ENCODE measurements around the gene LTA. TPM values are rescaled to one million over a fixed set of nuclear protein-coding genes. Genes with fewer than 3 reads are reported as not detected.
"Not testable (repeated sequence)": the region's sequence is repeated elsewhere in the genome, so short reads cannot be mapped to it uniquely, and the experiment has no call there.

The LTA gene
- total RNA-seq, 2 experiments from 2014 or later = 21.8 to 70.0 TPM

GRCh38 chr6:31546958-31547726 lies 24.9 kb upstream of the LTA start, which contains the start of gene NFKBIL1:
NFKBIL1 (plus strand) TSS chr6:31547608; CDS start chr6:31547695, 87 bp downstream.
- CTCF ChIA-PET = interaction anchor here (1.0 to 16.9 kb wide), 10 partner anchors 22 to 289 kb away, joined by 3 to 952 read pairs (median 5); partner anchors contain the start of genes BAG6, LST1, LTA and LTB
- DNase-seq (peak; percentile 96), ATAC-seq (peak; percentile 90)
- H3K4me1 Mint-ChIP-seq = peaks cover 56% of the 10 kb centered on the region
- no peaks in the 10 kb centered on the region for H3K27me3 Mint-ChIP-seq
- peak within 1 kb of the TSS; percentile 88 for H3K27ac Mint-ChIP-seq
- H3K9me3 Mint-ChIP-seq (ENCODE audit: low read depth) = no peaks in the 10 kb centered on the region
- peaks cover 13% of the 10 kb centered on the region for H3K36me3 Mint-ChIP-seq
- H3K4me3 Mint-ChIP-seq = peak within 1 kb of the TSS; percentile 83

- peak overlapping the region; percentile 83 for H3K4me3 Mint-ChIP-seq
- peak overlapping the region; percentile 88 for H3K27ac Mint-ChIP-seq
- no peak for ATAC-seq
- peaks cover 55% of the 10 kb centered on the region for H3K4me1 Mint-ChIP-seq
- CTCF ChIA-PET = interaction anchor here (1.2 to 16.9 kb wide), 10 partner anchors 21 to 191 kb away, joined by 3 to 952 read pairs (median 5); partner anchors contain the start of genes BAG6, LST1, LTA and LTB
- no peak for DNase-seq
- H3K27me3 Mint-ChIP-seq = no peaks in the 10 kb centered on the region
- H3K36me3 Mint-ChIP-seq = peaks cover 14% of the 10 kb centered on the region
- H3K9me3 Mint-ChIP-seq (ENCODE audit: low read depth) = no peaks in the 10 kb centered on the region
Measured at GRCh38 chr6:31547727-31548543, 24.2 kb upstream of the LTA start.

GRCh38 chr6:31548544-31548873 lies 23.6 kb upstream of the LTA start:
- CTCF ChIA-PET = interaction anchor here (1.2 to 16.9 kb wide), 8 partner anchors 20 to 190 kb away, joined by 3 to 952 read pairs (median 4); partner anchors contain the start of genes LST1, LTA, LTB and NCR3
- peaks cover 16% of the 10 kb centered on the region for H3K36me3 Mint-ChIP-seq
- DNase-seq (no peak), ATAC-seq (no peak)
- H3K9me3 Mint-ChIP-seq (ENCODE audit: low read depth) = no peaks in the 10 kb centered on the region
- peaks cover 49% of the 10 kb centered on the region for H3K4me1 Mint-ChIP-seq
- H3K4me3 Mint-ChIP-seq = peak overlapping the region; percentile 83
- no peaks in the 10 kb centered on the region for H3K27me3 Mint-ChIP-seq
- H3K27ac Mint-ChIP-seq = peak overlapping the region; percentile 88

- H3K27me3 Mint-ChIP-seq; ATAC-seq; H3K4me3 Mint-ChIP-seq; H3K27ac Mint-ChIP-seq; H3K9me3 Mint-ChIP-seq (ENCODE audit: low read depth): not testable (repeated sequence)
- peaks cover 51% of the 10 kb centered on the region for H3K4me1 Mint-ChIP-seq
- H3K36me3 Mint-ChIP-seq = peaks cover 19% of the 10 kb centered on the region
- CTCF ChIA-PET = interaction anchor here (0.7 to 16.9 kb wide), 17 partner anchors 10 to 313 kb away, joined by 3 to 952 read pairs (median 6); partner anchors contain the start of genes DDX39B, LST1, LTA and LTB
- DNase-seq = peak; percentile 75
Measured at GRCh38 chr6:31551371-31551770, 20.7 kb upstream of the LTA start.

GRCh38 chr6:31556307-31556706 lies 15.8 kb upstream of the LTA start:
- Mint-ChIP-seq H3K27me3 (peaks cover 4% of the 10 kb centered on the region), H3K27ac (no peak overlapping the region), H3K36me3 (peaks cover 30% of the 10 kb centered on the region), H3K4me3 (no peak overlapping the region), H3K9me3 (ENCODE audit: low read depth) (no peaks in the 10 kb centered on the region), H3K4me1 (peaks cover 58% of the 10 kb centered on the region)
- ATAC-seq (no peak), DNase-seq (no peak)
- CTCF ChIA-PET = interaction anchor here (1.0 to 12.1 kb wide), 4 partner anchors 14 to 64 kb away, joined by 4 to 189 read pairs (median 66); partner anchors contain the start of genes LST1, LTB, NCR3 and TNF

- H3K9me3 Mint-ChIP-seq (ENCODE audit: low read depth) = no peaks in the 10 kb centered on the region
- H3K27me3 Mint-ChIP-seq = peaks cover 13% of the 10 kb centered on the region
- peaks cover 60% of the 10 kb centered on the region for H3K4me1 Mint-ChIP-seq
Measured at GRCh38 chr6:31557443-31558317, 14.4 kb upstream of the LTA start.

GRCh38 chr6:31558318-31558625 lies 13.8 kb upstream of the LTA start:
- CTCF ChIA-PET = interaction anchor here (1.0 to 12.1 kb wide), 5 partner anchors 9 to 37 kb away, joined by 3 to 189 read pairs (median 21); partner anchors contain the start of genes LST1, LTA, LTB and NCR3

More at GRCh38 chr6:31557443-31558317, 14.4 kb upstream of the LTA start:
- Mint-ChIP-seq H3K36me3 (peaks cover 29% of the 10 kb centered on the region), H3K27ac (no peak overlapping the region), H3K4me3 (no peak overlapping the region)
- CTCF ChIA-PET = interaction anchor here (3.0 to 12.1 kb wide), 3 partner anchors 11 to 38 kb away, joined by 16 to 189 read pairs (median 128); partner anchors contain the start of genes LST1, LTB, NCR3 and TNF
- no peak for DNase-seq
- ATAC-seq = no peak

GRCh38 chr6:31558631-31559500 lies 13.2 kb upstream of the LTA start:
- Mint-ChIP-seq H3K9me3 (ENCODE audit: low read depth) (no peaks in the 10 kb centered on the region), H3K36me3 (peaks cover 35% of the 10 kb centered on the region), H3K27me3 (peaks cover 24% of the 10 kb centered on the region), H3K4me1 (peaks cover 62% of the 10 kb centered on the region), H3K4me3 (peak overlapping the region; percentile 53), H3K27ac (peak overlapping the region; percentile 82)
- CTCF ChIA-PET = interaction anchor here (1.0 to 12.1 kb wide), 5 partner anchors 9 to 37 kb away, joined by 3 to 189 read pairs (median 21); partner anchors contain the start of genes LST1, LTA, LTB and NCR3
- peak; percentile 56 for ATAC-seq
- DNase-seq = peak; percentile 80

More at GRCh38 chr6:31558318-31558625, 13.8 kb upstream of the LTA start:
- Mint-ChIP-seq H3K4me1 (peaks cover 60% of the 10 kb centered on the region), H3K4me3 (peak overlapping the region; percentile 53), H3K27ac (no peak overlapping the region), H3K36me3 (peaks cover 32% of the 10 kb centered on the region), H3K27me3 (peaks cover 18% of the 10 kb centered on the region), H3K9me3 (ENCODE audit: low read depth) (no peaks in the 10 kb centered on the region)
- no peak for DNase-seq
- ATAC-seq = no peak

GRCh38 chr6:31559606-31559957 lies 12.5 kb upstream of the LTA start:
- CTCF ChIA-PET = interaction anchor here (3.0 to 12.1 kb wide), 5 partner anchors 9 to 36 kb away, joined by 16 to 189 read pairs (median 34); partner anchors contain the start of genes LST1, LTA, LTB and NCR3
- peak overlapping the region; percentile 26 for H3K4me3 Mint-ChIP-seq
- peaks cover 35% of the 10 kb centered on the region for H3K36me3 Mint-ChIP-seq
- no peaks in the 10 kb centered on the region for H3K9me3 Mint-ChIP-seq (ENCODE audit: low read depth)
- H3K27ac Mint-ChIP-seq = peak overlapping the region; percentile 82
- peaks cover 27% of the 10 kb centered on the region for H3K27me3 Mint-ChIP-seq
- DNase-seq = no peak
- peaks cover 63% of the 10 kb centered on the region for H3K4me1 Mint-ChIP-seq
- peak; percentile 52 for ATAC-seq

- ATAC-seq = peak; percentile 77
- CTCF ChIA-PET = interaction anchor here (3.0 to 12.1 kb wide), 5 partner anchors 8 to 35 kb away, joined by 16 to 189 read pairs (median 34); partner anchors contain the start of genes LST1, LTA, LTB and NCR3
- H3K4me3 Mint-ChIP-seq = peak overlapping the region; percentile 26
- H3K27ac Mint-ChIP-seq = peak overlapping the region; percentile 82
- DNase-seq = peak; percentile 79
- peaks cover 33% of the 10 kb centered on the region for H3K27me3 Mint-ChIP-seq
- H3K36me3 Mint-ChIP-seq = peaks cover 37% of the 10 kb centered on the region
- no peaks in the 10 kb centered on the region for H3K9me3 Mint-ChIP-seq (ENCODE audit: low read depth)
- H3K4me1 Mint-ChIP-seq = peaks cover 61% of the 10 kb centered on the region
Measured at GRCh38 chr6:31559958-31560696, 12.0 kb upstream of the LTA start.

- peak overlapping the region; percentile 82 for H3K27ac Mint-ChIP-seq
Measured at GRCh38 chr6:31560697-31561058, 11.4 kb upstream of the LTA start.

More at GRCh38 chr6:31560697-31561058, 11.4 kb upstream of the LTA start:
- no peak for DNase-seq
- Mint-ChIP-seq H3K27me3 (peaks cover 38% of the 10 kb centered on the region), H3K9me3 (ENCODE audit: low read depth) (no peaks in the 10 kb centered on the region), H3K36me3 (peaks cover 41% of the 10 kb centered on the region), H3K4me3 (peak overlapping the region; percentile 26), H3K4me1 (peaks cover 63% of the 10 kb centered on the region)
- CTCF ChIA-PET = interaction anchor here (3.0 to 12.1 kb wide), 5 partner anchors 8 to 35 kb away, joined by 16 to 189 read pairs (median 34); partner anchors contain the start of genes LST1, LTA, LTB and NCR3
- no peak for ATAC-seq
